ENCODE results near the gene APOC1.

Gene APOC1

DNA sequence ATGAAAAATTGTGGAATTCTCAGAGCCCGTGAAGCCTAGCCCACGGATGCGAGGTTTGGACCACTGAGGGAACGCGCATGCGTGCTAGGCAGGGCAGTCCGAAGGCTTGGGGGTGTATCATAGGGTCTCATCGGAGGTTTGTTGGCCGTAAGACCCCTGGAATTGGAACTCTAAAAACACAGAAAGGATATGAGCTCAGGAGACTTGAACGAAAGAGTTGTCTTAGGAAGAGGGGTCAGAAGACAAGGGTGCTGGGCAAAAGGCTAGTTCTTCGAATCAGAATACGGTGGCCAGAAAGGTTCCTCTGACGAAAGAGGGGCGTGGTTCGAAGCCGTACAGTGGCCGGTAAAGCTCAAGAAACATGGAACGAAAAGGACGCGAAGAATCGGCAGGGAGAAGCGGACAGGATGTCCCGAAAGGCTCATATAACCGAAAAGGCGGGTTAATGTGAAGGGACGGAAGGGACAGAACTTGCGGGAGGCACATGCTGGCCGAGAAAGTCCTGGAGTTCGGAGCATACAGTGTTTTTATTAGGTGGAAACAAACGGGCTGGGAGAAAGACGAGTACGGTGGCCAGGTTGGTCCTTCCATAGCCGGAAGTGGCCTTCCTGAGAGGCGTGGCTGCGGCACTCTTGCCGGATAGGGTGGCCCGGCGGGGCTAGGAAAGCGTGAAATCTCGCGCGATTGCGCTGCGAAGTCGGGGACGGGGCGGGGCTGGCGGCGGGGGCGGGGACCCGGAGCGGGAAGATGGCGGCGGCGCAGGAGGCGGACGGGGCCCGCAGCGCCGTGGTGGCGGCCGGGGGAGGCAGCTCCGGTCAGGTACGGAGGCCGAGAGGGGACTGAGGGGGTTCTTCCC, 40.5 kb downstream of the APOC1 start, which contains the start of gene CLPTM1:
TSS of gene CLPTM1 (plus strand) at position 732 of the 856 bp plus-strand sequence. CDS start at position 748, 16 bp downstream.
- in situ Hi-C loops (cut with HindIII; ENCODE audit: low sequenced_read_pairs), result loop anchor here (5.0 to 10.0 kb wide), 4 partner anchors 58 to 280 kb away; partner anchors contain the start of gene BCAM

DNA sequence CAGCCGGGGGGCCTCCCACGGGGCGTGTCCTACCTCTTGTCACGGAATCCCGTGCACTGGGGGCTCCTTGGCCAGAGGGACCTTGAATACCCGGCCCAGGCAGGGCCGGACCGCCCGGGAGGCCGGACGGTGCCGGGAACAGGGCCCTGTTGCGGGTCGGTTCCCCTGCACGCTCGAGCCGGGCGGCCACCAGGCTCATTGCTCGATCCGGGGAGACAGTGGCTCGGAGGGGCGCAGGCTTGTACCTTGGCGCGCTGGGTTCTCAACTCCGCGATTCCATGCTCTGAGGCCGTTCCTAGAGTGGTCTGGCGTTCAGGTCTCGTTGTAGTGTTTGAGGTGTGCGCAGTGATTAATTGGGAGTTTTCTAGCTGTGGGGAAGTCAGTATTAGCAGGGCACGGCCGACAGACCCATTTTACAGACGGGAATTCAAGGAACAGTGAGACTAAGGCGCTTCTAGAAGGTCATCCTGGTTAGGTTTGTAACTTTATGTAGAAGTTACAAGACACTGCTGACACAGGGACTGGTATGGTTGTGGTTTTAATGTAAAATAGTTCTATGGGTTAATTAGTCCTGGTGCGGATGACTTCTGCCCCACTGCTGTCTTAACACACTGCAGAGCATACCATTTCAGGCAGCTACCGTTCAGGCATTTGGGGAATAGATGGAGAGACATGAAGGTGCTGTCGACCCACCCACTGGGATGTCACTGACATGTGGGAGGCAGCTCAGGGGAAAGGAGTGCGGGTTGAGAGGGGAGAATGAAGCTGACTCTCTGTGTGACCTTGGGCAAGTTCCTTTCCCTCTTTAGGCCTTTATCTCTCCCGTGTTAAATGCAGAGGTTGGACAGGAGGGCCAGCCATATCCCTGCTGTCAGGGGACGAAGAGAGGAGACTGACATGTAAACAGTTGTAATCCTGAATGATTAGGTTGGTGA, 41.4 kb downstream of the APOC1 start:
- in situ Hi-C loops (cut with HindIII; ENCODE audit: low sequenced_read_pairs), result loop anchor here (10.0 kb wide), 3 partner anchors 89 to 279 kb away; partner anchors contain the start of gene BCAM

GRCh38 chr19:44957526-44957925, 43.1 kb downstream of the APOC1 start:
- in situ Hi-C loops (cut with HindIII; ENCODE audit: low sequenced_read_pairs), result loop anchor here (10.0 kb wide), 3 partner anchors 87 to 277 kb away; partner anchors contain the start of gene BCAM

- in situ Hi-C loops (cut with HindIII; ENCODE audit: low sequenced_read_pairs), result loop anchor here (10.0 kb wide), 3 partner anchors 87 to 277 kb away; partner anchors contain the start of gene BCAM
Observed at GRCh38 chr19:44958090-44958489, 43.7 kb downstream of the APOC1 start.

DNA sequence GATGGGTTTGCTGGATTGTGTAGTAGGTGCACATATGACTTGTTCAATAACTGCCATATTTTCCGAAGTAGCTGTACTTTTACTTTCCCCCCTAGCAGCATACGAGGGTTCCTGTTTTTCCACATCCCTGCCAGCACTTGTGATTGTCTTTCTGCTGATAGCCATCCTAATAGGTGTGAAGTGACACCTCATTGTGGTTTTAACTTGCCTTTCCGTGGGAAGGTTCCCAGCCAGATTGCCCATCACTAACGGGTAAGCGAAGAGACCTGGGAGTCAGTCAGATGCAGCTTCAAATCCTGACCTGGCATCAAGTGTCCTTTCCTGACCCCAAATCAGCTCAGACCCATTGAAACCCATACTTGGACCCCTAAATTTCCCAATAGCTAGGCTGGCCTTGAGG, 45.3 kb downstream of the APOC1 start:
- in situ Hi-C loops (cut with HindIII; ENCODE audit: low sequenced_read_pairs), result loop anchor here (10.0 kb wide), 3 partner anchors 85 to 275 kb away; partner anchors contain the start of gene BCAM

GRCh38 chr19:44960906-44961728, 46.7 kb downstream of the APOC1 start:
- in situ Hi-C loops (cut with HindIII; ENCODE audit: low sequenced_read_pairs), result no loop called here

GRCh38 chr19:44961821-44962220, 47.4 kb downstream of the APOC1 start:
- in situ Hi-C loops (cut with HindIII; ENCODE audit: low sequenced_read_pairs), result no loop called here

GRCh38 chr19:44968118-44968517, 53.7 kb downstream of the APOC1 start:
- in situ Hi-C loops (cut with HindIII; ENCODE audit: low sequenced_read_pairs), result no loop called here

- in situ Hi-C loops (cut with HindIII; ENCODE audit: low sequenced_read_pairs), result no loop called here
Observed at GRCh38 chr19:44968670-44969069, 54.3 kb downstream of the APOC1 start.
